Ovary (tissue), 9 donors: ENCODE measurements around the gene TTLL3. TPM values are rescaled to one million over a fixed set of nuclear protein-coding genes. Genes with fewer than 3 reads are reported as not detected.

Source experiments
- DNase-seq, 5 donors: peaks; one replicate each; pipeline ENCODE4 v3.0.0-alpha.2; 2019 to 2020
- H3K27ac ChIP-seq, 2 donors: fragments of 200-600 bp; one replicate each; pipeline versions ENCODE4 v1.5.1 to v1.8.0; 2019 to 2022
- H3K27me3 ChIP-seq: fragments of 200-600 bp; one replicate; pipeline ENCODE4 v1.8.0; 2022
- H3K36me3 ChIP-seq: fragments of 200-600 bp; sonication (generic); one replicate; pipeline ENCODE4 v1.5.1; 2019
- H3K4me1 ChIP-seq: one replicate; pipeline ENCODE4 v1.8.1; 2013; ENCODE audit warnings: mild to moderate bottlenecking, moderate library complexity; ENCODE audit not compliant: insufficient read depth
- H3K4me3 ChIP-seq: fragments of 200-600 bp; sonication (generic); one replicate; pipeline ENCODE4 v1.5.1; 2017
- H3K9me3 ChIP-seq, 2 donors: fragments of 200-600 bp in 1 of 2; sonication (generic) in 1 of 2; one replicate each; pipeline versions ENCODE4 v1.5.1 to v1.8.1; 2013 to 2019; ENCODE audit warnings: mild to moderate bottlenecking in 1 of 2, moderate library complexity in 1 of 2
- EP300 ChIP-seq: sonication (generic); formaldehyde crosslinking; IDR thresholded peaks from one replicate; pipeline ENCODE4 v1.6.1; 2017; ENCODE audit warnings: antibody characterized with exemption
- POLR2A ChIP-seq: fragments of 450-650 bp; IDR thresholded peaks from one replicate; pipeline ENCODE4 v1.6.1; 2017; ENCODE audit warnings: antibody characterized with exemption, mild to moderate bottlenecking, moderate library complexity
- WGBS, 3 donors: extraction: QIAGEN DNeasy Blood & Tissue Kit in 1 of 3; methylation state at CpG; one replicate each; pipeline versions ENCODE4 v1.1.5 to v1.1.7; 2013 to 2017; 5-methylcytosine and 5-hydroxymethylcytosine counted together
- intact Hi-C, 4 donors: fragments of 100-400 bp; cut with DNase I; formaldehyde crosslinking; loops; one replicate each; pipeline versions ENCODE4 v1.11.0 to v1.15.1; 2022 to 2023
- polyA plus RNA-seq, 2 donors: library from polyadenylated mRNA; stranded (reverse); fragments of 200-250 nt in 1 of 2; fragments of 350-450 nt in 1 of 2; fragmentation: Illumina TruSeq in 1 of 2; extraction: RNeasy Lipid Tissue Mini Kit (QIAGEN cat#74804) in 1 of 2; gene quantifications; one replicate each; pipeline ENCODE4 v1.2.3, GENCODE V29; 2013 to 2014
- total RNA-seq, 7 donors: library from RNA; depleted of rRNA in 2 of 7; stranded (reverse); fragments of >200 nt in 2 of 7; fragmentation: NEBNext Ultra II Directional in 3 of 7; extraction: Animal tissue kit (Norgen Biotek cat#: 25700) in 3 of 7; gene quantifications; one replicate each; pipeline versions ENCODE4 v1.1.0 to v1.2.4, GENCODE V29; 2016 to 2023
- TF ChIP-seq, protein P1 (sequence below), 3 donors: fragments of 450-650 bp in 2 of 3; fragments of 200-600 bp in 1 of 3; IDR thresholded peaks; one replicate each; pipeline versions ENCODE4 v1.5.1 to v1.8.0; 2016 to 2022; ENCODE audit warnings: antibody characterized with exemption in 3 of 3, mild to moderate bottlenecking in 1 of 3
- donor health status: DM: no; HTN: no; CAD: no; lungs with moderate emphysema.
- donor health status: DM: no; HTN: no; CAD: no.
- donor health status: Bipolar disorder and iron deficiency.
- donor health status: DM: yes; HTN: yes; CAD: no.
- donor health status: DM: no; HTN: no; CAD: no.
- donor health status: DM: yes; HTN: yes; CAD: no.

TTLL3 gene
- total and polyA plus RNA-seq, 9 donors, result 43.0 to 94.4 (median 62.0) TPM

DNA sequence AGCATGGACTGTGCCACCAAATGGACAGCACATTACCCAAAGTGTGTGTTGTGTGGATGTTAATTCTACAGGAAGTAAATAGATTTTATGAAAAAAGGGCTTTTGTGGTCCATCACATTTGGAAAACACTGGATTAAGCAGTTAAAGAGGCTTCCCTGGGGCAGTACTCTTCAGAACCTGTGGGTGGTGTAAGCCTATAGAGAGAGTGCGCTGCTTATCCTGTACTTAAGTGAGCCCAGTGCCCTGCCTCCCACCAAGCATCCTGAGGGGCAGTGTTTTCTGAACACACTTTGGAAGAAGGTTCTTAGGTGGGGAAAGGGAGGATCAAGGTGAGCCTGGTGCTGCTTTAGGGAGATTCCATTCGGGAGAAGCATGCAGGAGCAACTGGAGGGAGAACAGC is 10.9 kb downstream of the TTLL3 start:
- intact Hi-C loops, result no loop called here
- WGBS, 3 donors, result 60 to 78% (median 74%) methylated on average over 2 of the region's 2 CpGs
- Histone ChIP-seq H3K9me3 (no peaks in the 10 kb centered on the region), H3K4me1 (no peaks in the 10 kb centered on the region), H3K27me3 (no peaks in the 10 kb centered on the region), H3K36me3 (no peaks in the 10 kb centered on the region), H3K27ac (no peak overlapping the region), H3K4me3 (no peak overlapping the region)
- no peak for TF ChIP-seq EP300
- no peak for TF ChIP-seq POLR2A
- no peak for DNase-seq

DNA sequence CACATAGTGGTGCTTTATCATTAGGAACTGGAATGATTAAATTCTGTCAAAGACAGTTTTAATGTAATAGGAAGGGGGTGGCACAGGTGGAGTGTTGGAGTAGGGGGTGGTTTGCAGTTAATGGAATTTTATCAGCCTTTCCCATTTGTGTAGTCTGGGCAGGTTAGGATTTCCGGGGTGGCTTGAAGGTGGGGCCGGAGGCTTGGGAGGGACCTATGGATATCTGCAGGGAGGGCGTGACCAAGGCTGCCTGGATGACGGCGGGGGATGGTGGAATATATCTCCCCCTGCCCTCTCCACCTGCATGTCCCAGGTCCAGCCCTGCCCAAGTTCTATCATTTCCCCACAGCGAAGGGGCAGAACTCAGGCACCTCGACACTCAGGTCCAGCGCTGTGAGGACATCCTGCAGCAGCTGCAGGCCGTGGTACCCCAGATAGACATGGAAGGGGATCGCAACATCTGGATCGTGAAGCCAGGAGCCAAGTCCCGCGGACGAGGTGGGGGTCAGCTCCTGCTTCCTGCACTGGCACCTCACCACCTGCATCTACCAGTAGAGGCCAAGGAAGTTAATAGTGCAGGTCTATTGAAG is 15.5 kb downstream of the TTLL3 start:
- Histone ChIP-seq H3K4me3 (no peak overlapping the region), H3K27me3 (no peaks in the 10 kb centered on the region), H3K4me1 (no peaks in the 10 kb centered on the region), H3K36me3 (no peaks in the 10 kb centered on the region), H3K9me3 (no peaks in the 10 kb centered on the region), H3K27ac (no peak overlapping the region)
- WGBS, 3 donors, result 55 to 75% (median 58%) methylated on average over 9 to 14 of the region's 14 CpGs
- DNase-seq, result no peak
- intact Hi-C loops, result no loop called here
- TF ChIP-seq POLR2A (no peak), EP300 (no peak)
- TF ChIP-seq, protein P1, sequence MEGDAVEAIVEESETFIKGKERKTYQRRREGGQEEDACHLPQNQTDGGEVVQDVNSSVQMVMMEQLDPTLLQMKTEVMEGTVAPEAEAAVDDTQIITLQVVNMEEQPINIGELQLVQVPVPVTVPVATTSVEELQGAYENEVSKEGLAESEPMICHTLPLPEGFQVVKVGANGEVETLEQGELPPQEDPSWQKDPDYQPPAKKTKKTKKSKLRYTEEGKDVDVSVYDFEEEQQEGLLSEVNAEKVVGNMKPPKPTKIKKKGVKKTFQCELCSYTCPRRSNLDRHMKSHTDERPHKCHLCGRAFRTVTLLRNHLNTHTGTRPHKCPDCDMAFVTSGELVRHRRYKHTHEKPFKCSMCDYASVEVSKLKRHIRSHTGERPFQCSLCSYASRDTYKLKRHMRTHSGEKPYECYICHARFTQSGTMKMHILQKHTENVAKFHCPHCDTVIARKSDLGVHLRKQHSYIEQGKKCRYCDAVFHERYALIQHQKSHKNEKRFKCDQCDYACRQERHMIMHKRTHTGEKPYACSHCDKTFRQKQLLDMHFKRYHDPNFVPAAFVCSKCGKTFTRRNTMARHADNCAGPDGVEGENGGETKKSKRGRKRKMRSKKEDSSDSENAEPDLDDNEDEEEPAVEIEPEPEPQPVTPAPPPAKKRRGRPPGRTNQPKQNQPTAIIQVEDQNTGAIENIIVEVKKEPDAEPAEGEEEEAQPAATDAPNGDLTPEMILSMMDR (IDR thresholded peaks at IDR 0.05), result no peak

DNA sequence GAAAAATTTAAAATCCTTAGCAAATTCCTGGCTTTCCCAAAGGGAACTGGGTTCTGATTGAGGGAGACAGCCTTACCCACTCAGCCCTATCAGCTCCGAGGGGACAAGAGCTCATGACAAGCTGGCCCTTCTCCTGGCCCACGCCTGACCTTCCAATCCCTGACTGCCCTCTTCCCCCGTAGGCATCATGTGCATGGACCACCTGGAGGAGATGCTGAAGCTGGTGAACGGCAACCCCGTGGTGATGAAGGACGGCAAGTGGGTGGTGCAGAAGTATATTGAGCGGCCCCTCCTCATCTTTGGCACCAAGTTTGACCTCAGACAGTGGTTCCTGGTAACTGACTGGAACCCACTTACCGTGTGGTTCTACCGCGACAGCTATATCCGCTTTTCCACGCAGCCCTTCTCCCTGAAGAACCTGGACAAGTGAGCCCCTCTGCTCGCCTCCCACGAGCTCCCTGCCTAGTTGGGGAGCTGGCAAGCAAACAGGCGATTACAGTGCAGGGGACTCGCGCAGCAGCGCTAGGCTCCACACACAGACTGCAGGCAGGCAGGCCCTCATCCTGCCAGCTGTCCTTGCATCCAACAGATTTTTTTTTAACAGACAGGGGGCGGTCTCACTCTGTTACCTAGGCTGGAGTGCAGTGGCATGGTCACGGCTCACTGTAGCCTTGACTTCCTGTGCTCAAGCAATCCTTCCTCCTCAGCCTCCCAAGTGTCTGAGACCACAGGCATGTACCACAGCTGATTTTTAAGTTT is 16.9 kb downstream of the TTLL3 start:
- no peak overlapping the region for H3K27ac ChIP-seq
- no peaks in the 10 kb centered on the region for H3K36me3 ChIP-seq
- no peaks in the 10 kb centered on the region for H3K27me3 ChIP-seq
- H3K9me3 ChIP-seq, result no peaks in the 10 kb centered on the region
- intact Hi-C loops, result no loop called here
- TF ChIP-seq, protein P1 (IDR thresholded peaks at IDR 0.05), result no peak
- TF ChIP-seq EP300 (no peak), POLR2A (no peak)
- no peaks in the 10 kb centered on the region for H3K4me1 ChIP-seq
- 71 to 82% (median 75%) methylated on average over 20 of the region's 20 CpGs for WGBS, 3 donors
- H3K4me3 ChIP-seq, result no peak overlapping the region
- DNase-seq, result no peak

DNA sequence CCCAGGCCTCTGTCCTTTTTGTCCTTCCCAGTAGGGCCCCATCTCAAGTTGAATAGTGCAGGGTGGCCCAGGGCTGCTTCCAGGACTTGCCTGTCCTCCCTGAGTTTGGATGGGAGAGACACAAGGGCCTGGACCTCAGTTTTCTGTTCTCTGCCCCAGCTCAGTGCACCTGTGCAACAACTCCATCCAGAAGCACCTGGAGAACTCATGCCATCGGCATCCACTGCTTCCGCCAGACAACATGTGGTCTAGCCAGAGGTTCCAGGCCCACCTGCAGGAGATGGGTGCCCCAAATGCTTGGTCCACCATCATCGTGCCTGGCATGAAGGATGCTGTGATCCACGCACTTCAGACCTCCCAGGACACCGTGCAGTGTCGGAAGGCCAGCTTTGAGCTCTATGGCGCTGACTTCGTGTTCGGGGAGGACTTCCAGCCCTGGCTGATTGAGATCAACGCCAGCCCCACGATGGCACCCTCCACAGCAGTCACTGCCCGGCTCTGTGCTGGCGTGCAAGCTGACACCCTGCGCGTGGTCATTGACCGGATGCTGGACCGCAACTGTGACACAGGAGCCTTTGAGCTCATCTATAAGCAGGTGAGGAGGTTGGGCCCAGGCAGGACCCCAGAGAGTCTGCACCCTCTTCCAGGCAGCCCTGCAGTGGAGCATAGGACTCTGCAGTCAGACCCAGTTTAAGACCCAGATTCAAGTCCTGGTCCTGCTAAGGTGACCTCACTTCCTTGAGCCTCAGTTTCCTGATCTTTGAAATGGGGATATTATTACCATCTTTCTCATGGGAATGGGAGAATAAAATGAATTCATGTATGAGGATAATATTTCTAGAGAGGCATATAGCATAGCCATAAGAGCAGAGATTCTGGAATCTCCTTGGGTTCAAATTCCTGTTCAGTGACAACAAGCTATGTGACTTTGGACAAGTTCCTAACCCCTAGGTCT is 19.0 kb downstream of the TTLL3 start:
- Histone ChIP-seq H3K9me3 (no peaks in the 10 kb centered on the region), H3K4me3 (no peak overlapping the region), H3K36me3 (no peaks in the 10 kb centered on the region), H3K27me3 (no peaks in the 10 kb centered on the region), H3K27ac (no peak overlapping the region), H3K4me1 (no peaks in the 10 kb centered on the region)
- TF ChIP-seq EP300 (no peak), POLR2A (no peak)
- TF ChIP-seq, protein P1 (IDR thresholded peaks at IDR 0.05), result no peak
- intact Hi-C loops, result no loop called here
- no peak for DNase-seq
- 92 to 95% (median 93%) methylated on average over 17 of the region's 17 CpGs for WGBS, 3 donors
